Fibroblast of pulmonary artery (primary cell): Measurements from ENCODE around the gene MYO5B.

ENCODE experiments used
- DNase-seq: peaks from one replicate; pipeline ENCODE4 v3.0.0-alpha.2; 2010; ENCODE audit warnings: low read depth
- H3K4me3 ChIP-seq: replicated peaks from 2 replicates; pipeline ENCODE4 v1.5.1; 2011; ENCODE audit warnings: low read depth, mild to moderate bottlenecking, control low read depth, low read length, moderate library complexity
- TF ChIP-seq, protein P1 (sequence below): IDR thresholded peaks from 2 replicates; pipeline ENCODE4 v1.5.1; 2011; ENCODE audit warnings: mild to moderate bottlenecking, control low read depth, low read length, inconsistent platforms; ENCODE audit errors: missing control alignments

Gene MYO5B

DNA sequence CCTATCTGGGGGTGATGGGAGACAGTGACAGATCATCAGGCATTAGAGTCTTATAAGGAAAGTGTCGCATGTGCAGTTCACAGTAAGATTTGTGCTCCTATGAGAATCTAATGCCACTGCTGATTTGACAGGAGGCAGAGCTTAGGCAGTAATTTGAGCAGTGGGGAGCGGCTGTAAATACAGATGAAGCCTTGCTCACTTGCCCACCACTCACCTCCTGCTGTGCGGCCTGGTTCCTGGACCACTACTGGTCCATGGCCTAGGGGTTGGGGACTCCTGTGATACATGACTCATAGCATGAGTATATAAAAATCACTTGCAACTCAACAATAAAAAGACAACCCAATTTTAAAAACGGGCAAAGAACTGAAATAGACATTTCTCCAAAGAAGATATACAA, 310.5 kb downstream of the MYO5B start:
- TF ChIP-seq, protein P1, sequence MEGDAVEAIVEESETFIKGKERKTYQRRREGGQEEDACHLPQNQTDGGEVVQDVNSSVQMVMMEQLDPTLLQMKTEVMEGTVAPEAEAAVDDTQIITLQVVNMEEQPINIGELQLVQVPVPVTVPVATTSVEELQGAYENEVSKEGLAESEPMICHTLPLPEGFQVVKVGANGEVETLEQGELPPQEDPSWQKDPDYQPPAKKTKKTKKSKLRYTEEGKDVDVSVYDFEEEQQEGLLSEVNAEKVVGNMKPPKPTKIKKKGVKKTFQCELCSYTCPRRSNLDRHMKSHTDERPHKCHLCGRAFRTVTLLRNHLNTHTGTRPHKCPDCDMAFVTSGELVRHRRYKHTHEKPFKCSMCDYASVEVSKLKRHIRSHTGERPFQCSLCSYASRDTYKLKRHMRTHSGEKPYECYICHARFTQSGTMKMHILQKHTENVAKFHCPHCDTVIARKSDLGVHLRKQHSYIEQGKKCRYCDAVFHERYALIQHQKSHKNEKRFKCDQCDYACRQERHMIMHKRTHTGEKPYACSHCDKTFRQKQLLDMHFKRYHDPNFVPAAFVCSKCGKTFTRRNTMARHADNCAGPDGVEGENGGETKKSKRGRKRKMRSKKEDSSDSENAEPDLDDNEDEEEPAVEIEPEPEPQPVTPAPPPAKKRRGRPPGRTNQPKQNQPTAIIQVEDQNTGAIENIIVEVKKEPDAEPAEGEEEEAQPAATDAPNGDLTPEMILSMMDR, result no peak
- no peak overlapping the region for H3K4me3 ChIP-seq
- no peak for DNase-seq

DNA sequence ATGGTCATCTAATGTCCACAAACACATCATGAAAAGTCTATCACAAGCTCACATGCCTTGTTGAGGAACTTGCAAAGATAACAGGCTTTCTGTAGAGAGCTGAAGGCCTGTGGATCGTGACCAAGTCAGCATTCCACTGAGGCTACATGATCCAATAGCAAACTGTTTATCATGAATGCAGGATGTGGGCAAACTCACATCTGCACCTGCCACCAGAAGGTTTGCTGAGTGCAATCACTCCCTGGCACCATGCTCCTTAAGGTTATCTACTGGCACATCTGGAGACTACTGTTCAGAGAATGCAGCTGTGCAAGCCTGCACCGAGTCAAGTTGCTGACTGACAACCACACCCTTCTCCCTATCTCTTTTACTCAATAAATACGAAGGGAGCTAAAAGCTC, 314.3 kb downstream of the MYO5B start:
- H3K4me3 ChIP-seq, result no peak overlapping the region
- DNase-seq, result peak; percentile 12
- TF ChIP-seq, protein P1, result no peak

DNA sequence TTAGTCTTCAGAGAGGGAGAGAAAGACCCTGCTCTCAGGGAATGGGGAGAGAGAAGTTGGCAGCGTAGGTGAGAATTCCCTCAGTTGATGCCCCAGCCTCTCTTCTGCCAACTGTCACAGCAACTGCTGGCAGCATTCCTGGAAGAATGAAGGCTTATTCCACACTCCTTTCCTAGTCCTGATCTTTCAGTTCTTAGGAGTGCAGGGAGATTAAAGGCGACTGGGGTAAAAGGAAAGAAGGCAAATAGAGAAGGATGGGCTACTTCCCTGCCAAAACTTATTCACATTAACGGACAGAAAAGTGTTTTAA, 315.7 kb downstream of the MYO5B start:
- H3K4me3 ChIP-seq, result no peak overlapping the region
- TF ChIP-seq, protein P1, result no peak
- no peak for DNase-seq

DNA sequence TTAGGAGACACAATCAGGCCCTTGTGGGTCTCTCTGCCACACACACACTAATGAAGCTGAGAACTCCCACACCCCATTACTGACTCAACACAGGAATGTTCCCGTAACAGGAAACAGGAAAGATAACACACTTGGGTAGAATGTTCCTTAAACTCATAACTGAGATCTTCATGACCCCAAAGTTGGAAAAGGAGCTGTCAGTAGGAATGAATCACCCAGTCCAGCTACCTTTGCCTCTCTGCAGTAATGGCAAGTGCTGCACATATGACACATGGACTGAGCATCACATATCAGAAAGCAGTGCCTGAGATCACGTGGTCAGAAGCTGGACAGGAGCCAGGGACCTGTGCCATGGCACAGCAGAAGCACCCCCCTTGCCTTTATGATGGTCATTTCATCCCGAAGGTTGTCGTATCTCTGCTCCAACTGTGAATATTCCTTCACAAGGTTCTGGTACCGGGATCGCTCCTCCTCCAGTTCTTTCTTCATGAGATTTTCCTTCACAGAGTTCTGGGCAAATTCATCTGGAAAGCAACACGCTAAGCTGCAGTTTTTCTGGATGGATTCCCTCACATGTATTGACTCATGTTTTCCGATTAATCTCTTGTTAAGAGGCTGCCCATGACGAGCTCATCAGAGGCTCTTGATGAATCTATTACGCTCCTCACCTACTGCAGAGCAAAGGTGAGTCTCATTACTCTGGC, 316.2 kb downstream of the MYO5B start:
- H3K4me3 ChIP-seq, result no peak overlapping the region
- peak; percentile 36 for DNase-seq
- TF ChIP-seq, protein P1, result no peak

DNA sequence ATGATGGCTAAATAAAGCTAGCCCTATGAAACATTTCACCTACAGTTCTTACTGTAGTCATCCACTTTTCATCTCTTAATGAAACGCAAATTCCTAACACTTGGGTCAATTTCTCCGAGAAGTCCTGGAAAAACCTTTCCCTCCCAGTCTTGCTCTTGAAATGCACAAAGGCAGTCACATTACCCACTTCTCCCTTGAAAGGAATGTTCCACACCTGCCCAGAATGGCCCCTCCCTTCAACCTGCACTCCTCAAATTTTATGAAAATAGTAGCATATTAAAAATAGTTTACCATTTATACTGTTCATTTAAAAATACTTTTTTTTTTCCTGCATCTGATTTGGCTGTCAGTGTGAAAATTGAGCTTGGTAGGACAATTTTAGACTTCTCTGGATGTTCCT, 316.9 kb downstream of the MYO5B start:
- no peak overlapping the region for H3K4me3 ChIP-seq
- no peak for DNase-seq
- TF ChIP-seq, protein P1, result no peak

DNA sequence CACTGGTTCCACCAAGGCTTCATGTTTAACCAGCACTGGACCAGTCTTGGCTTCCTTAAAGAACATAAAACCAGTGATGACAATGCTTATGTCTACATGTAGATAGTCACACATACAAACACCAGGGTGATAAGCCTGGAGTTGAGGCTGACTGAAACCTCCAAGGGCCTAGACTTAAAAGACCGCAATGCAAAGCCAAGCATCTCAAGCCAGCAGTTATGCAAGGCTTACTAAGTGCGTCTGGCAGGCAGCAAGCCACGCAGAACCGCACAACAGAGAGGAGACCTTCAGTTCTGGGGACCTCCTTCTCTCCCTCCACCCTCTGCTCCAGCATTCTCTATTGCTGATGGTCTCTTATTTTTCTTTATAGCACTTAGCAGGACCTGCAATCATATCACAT, 318.4 kb downstream of the MYO5B start:
- H3K4me3 ChIP-seq, result no peak overlapping the region
- TF ChIP-seq, protein P1, result no peak
- DNase-seq, result peak; percentile 9

DNA sequence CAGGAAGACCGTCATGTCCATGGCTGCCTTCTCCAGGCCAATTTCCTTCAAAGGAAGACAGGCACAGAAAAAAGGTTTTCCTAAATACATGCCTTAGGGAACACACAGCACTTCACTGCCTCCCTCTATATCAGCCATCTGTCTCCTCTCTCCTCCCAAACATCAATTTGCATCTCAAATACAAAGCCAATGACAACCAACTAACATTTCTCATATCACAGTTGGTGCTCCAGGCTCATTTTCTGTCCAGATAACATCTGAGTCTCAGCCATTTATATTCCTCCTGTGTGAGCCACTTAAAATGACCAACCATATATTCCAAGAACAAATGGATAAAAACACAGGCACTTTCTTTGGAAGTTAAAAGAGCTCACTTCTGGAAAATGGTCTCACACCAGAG, 319.2 kb downstream of the MYO5B start:
- DNase-seq, result no peak
- TF ChIP-seq, protein P1, result no peak

More for the DNA sequence above, 319.2 kb downstream of the MYO5B start:
- H3K4me3 ChIP-seq, result no peak overlapping the region
